HG03439 (cell line): ENCODE data around the gene SCUBE2.
"Not testable (repeated sequence)": the region's sequence is repeated elsewhere in the genome, so short reads cannot be mapped to it uniquely, and the experiment has no call there.

Experiments
- ATAC-seq: cut with Tn5 transposase; IDR thresholded peaks from one replicate; pipeline ENCODE4 v1.9.1; 2021; ENCODE audit warnings: mild to moderate bottlenecking, moderate library complexity; ENCODE audit not compliant: unreplicated experiment

Gene SCUBE2

DNA sequence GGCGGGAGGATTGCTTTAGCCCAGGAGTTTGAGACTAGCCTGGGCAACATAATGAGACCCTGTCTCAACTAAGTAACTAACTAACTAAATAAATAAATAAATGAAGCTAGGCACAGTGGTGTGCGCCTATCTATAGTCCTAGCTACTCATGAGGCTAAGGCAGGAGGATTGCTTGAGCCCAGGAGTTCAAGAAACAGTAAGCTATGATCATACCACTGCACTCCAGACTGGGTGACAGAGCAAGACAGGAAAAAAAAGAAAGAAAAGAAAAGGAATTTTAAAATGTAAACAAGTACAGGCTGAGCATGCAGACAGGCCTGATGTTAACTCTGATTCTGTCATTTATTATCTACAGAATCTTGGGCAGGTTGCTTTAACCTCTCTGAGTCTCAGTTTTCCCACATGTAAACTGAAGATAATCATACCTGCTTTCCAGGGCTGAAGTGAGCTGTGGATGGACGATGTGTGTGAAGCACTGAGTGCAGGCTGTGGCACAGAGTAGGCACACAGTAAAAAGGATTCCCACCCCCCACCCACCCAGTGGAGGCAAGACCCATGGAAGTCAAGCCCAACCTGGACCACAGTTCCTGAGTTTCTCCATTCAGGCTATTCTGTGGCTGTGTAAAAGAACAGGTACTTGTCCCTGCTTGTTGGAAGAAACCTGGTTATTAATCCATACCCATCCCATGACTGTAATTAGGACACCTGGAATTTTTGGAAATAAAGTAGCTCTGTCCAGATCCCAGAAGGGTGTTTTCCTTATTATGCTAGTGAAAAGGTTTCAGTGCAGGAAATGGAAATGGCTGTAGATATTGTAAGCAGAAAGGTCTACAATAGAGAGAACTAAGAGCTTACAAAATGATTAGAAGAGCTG lies 18.7 kb upstream of the SCUBE2 start:
- ATAC-seq: no peak

- no peak for ATAC-seq
Measured at GRCh38 chr11:9104580-9104979, 13.2 kb upstream of the SCUBE2 start.

DNA sequence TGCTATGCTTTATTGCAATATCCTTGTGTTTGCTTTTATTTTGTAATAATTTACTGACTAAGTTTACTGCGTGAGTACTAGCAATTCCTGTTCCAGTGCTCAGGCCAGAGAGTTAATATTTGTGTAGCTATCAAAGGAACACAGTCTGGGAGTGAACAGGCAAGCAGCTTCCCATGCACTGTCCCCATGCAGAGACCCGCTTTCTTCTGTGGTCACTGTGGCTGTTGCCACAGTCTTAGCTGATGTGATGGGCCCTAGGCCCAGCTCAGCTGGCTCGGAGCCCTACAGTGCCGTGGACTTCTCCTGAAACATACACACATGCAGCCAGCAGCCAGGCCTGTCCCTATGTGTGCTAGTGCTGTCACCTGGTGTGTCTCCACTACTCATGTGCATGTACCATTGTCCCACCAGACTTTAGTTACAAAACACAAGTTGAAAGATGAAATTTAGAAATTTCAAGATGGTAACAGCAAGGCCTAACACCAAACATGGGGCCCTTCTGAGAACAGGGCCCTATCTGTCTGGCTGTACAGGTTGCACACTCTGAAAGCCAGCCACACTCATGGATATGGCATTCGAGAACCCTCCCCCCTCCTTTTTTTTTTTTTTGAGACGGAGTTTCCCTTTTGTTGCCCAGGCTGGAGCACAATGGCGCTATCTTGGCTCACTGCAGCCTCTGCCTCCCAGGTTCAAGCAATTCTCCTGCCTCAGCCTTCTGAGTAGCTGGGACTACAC lies 12.3 kb upstream of the SCUBE2 start:
- ATAC-seq: no peak

- ATAC-seq: no peak
Measured at GRCh38 chr11:9099617-9100016, 8.2 kb upstream of the SCUBE2 start.

DNA sequence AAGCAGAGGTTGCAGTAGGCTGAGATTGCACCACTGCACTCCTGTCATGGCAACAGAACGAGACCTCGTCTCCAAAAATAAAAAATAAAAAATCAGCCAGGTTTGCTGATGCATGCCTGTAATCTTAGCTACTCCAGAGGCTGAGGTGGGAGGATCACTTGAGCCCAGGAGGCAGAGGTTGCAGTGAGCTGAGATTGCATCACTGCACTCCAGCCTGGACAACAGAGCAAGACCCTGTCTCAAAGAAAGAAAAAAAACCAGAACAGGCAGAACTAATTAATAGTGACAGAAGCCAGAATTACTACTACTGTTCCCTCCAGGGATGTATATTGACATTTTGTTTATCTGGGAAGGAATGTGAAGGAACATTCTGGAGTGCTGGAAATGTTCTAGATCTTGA lies 7.1 kb upstream of the SCUBE2 start:
- not testable (repeated sequence) for ATAC-seq

- not testable (repeated sequence) for ATAC-seq
Measured at GRCh38 chr11:9097186-9097943, 6.0 kb upstream of the SCUBE2 start.

GRCh38 chr11:9096427-9096826 lies 5.0 kb upstream of the SCUBE2 start:
- ATAC-seq: no peak

DNA sequence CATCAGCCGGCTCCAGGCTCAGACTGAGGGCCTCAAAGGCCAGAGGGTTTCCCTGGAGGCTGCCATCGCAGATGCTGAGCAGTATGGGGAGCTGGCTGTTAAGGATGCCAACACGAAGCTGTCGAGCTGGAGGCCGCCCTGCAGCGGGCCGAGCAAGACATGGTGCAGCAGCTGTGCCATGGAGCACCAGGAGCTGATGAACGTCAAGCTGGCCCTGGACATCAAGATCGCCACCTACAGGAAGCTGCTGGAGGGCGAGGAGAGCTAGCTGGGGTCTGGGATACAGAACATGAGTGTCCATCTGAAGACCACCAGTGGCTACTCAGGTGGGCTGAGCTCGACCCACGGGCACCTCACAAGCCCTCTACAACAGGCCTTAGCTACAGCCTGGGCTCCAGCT lies 4.0 kb upstream of the SCUBE2 start:
- ATAC-seq: no peak

DNA sequence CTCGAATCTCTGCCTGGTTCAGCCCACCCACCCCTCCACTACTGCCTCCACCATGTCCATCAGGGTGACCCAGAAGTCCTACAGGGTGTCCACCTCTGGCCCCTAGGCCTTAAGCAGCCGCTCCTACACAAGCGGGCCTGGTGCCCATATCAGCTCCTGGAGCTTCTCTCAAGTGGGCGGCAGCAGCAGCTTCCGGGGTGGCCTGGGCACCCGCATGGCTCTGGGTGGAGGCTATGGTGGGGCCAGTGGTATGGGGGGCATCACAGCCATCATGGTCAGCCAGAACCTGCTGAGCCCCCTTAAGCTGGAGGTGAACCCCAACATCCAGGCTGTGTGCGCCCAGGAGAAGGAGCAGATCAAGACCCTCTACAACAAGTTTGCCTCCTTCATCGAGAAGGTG lies 3.0 kb upstream of the SCUBE2 start:
- ATAC-seq: no peak

DNA sequence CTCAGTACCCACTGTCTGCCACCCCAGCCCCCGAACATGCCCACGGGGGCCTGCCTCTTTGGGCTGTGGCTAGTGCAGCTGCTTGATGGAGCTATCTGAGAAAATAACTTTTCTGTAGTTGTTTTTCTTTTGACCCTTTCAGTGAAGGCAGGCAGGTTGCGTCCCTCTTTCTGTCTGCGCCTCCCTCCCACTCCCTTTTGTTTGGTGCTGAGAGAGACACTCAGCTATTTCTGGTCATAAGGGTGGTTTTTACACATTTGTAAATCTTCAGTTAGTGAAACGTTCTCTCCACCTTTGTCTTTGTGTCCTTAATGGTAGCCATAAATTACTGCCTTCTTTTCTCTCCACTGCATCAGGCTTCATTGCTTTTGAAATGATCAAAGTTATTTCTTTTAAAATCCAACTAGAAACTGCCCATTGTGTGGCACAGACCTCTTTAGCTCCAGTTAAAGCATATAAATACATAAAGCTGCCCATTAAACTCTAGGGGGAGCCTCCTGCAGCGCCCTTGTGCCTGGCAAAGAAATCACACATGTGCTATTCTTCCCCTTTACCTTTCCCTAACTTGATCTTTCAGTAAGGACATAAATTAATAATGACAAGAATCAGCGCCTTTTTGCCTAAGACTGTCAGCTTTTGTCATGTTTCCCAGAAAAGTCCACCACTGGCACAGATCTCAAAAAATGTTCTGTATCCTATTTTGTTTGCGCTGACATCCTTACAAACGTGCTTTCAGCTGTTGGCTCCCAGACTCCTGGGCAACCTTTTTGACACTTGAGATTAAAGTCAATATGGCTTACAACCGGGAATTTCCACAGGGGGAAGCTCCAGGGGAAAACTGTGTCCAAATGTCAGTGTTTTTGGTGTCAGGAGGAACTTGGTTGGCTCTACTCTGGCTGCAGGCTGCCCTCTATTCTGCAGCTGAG lies 1.7 kb upstream of the SCUBE2 start:
- ATAC-seq: no peak

DNA sequence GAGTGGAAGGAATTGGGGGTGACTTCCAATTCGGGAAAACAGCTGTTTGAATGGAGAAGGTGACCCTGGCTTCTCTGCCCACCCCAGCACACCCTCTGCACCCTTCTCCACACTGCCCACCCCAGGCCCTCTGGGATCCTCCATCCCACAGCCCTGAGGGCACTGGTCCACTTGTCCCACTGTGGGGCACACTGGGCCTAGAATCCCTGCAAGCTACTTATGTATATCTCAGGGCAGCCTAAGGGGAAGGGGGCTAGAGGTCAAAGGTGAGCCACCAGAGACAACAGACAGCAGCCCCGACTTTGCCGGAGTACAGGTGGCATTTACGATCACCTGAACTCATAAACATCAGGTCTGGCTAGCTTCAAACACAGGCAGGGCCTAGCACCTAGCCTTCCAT lies 673 bp upstream of the SCUBE2 start:
- ATAC-seq: no peak

- ATAC-seq: no peak
Measured at GRCh38 chr11:9090488-9091043, 833 bp downstream of the SCUBE2 start.

GRCh38 chr11:9089636-9090035 lies 1.8 kb downstream of the SCUBE2 start:
- no peak for ATAC-seq

- no peak for ATAC-seq
Measured at GRCh38 chr11:9089061-9089460, 2.3 kb downstream of the SCUBE2 start.

GRCh38 chr11:9082575-9082974 lies 8.8 kb downstream of the SCUBE2 start:
- no peak for ATAC-seq

- ATAC-seq: no peak
Measured at GRCh38 chr11:9081153-9081552, 10.2 kb downstream of the SCUBE2 start.

DNA sequence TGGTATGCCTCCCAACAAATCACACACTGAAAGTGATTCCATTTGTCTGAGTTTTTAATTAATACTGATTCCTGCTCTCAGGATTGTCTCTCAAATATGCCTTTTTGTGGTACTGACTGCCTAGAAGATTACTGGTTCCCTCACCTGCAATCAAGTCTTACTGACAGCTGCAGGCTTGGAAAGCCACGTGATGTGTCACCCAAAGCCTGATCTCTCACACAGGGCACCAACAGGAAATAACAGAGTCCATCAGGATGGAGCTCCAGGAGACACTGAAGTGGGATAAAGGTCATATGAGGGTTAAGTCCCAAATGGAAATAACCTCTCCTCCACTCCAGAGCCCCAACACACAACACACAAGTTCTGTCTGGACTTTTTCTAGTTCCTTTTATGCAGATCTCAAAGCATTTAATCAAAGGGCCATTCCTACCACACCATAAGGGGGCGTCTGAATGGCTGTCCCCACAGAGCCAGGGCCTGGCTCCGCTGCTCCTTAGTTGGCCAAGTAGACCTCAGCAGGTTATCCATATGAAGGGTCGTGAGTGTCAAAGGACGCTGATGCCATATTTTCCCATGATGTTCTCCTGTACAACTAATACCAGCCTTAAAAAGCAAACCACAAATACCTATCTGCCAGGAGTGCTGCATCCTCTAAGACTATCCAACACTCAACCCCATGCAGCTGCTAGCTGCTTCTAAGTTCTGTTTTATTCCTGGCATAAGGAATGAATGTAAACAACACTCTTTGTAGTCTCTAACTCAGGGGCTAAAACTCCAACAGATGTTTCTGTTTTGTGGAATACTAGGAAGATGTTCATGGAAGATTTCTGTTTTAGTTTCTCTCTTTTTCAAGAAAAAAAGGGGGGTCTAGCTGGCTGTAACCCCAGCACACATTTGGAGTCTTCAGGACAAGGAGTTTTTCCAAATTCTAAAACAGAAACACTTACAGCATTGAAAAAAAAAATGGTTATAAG lies 13.0 kb downstream of the SCUBE2 start:
- ATAC-seq: no peak

DNA sequence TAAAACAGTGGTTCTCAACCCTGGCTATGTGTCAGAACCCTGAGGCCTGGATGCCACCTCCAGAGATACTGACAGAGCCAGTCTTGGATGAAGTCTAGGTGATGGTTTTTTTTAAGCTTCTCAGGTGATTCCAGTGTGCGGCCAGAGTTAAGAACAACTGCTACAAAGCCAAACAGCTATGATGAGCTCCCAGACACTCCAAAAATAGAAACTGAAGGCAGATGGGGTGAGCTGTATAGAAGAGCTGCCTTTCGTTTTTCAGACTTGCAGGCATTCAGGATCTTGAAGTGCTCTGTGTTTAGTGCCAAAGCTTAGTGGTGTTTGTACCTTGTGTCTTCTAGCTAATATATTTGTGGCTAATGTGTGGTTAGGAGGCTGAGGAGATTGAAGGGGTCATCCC lies 14.2 kb downstream of the SCUBE2 start:
- ATAC-seq: no peak

DNA sequence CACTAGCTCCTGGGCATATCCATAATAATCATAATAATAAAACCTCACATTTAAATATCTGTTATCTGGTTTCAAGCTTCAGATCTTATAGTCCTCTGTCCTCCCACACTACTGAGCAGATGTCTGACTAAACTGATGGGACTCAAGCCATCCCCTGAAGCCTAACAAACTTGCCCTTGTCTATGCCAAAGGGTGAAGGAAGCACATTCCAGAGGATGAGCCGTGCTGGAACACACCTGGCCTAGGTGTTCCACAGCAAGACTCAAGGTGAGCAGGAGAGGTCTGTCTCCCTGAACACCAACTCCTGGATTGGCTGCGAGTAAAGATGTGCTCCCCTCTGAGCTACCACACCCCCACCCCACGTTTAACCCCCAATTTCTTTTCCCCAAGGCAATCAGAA lies 14.7 kb downstream of the SCUBE2 start:
- ATAC-seq: no peak
